HT1080 (cell line): ENCODE measurements around the gene MACF1. TPM values are rescaled to one million over a fixed set of nuclear protein-coding genes. Genes with fewer than 3 reads are reported as not detected.
"Not testable (repeated sequence)": the region's sequence is repeated elsewhere in the genome, so short reads cannot be mapped to it uniquely, and the experiment has no call there.

Experiments used
- DNase-seq: peaks from one replicate; pipeline ENCODE4 v3.0.0-alpha.2; 2015; ENCODE audit warnings: low read depth
- total RNA-seq: library from RNA; depleted of rRNA; stranded (reverse); fragments of >200 nt; shearing (Covaris generic); gene quantifications from 2 replicates; pipeline ENCODE4 v1.2.3, GENCODE V29; 2014

Gene MACF1
- total RNA-seq, 1 experiment from 2014 or later = 148 TPM

- no peak for DNase-seq
Observed at GRCh38 chr1:39174390-39175081, 30.0 kb upstream of the MACF1 start.

- DNase-seq = no peak
Observed at GRCh38 chr1:39177706-39178105, 26.8 kb upstream of the MACF1 start.

GRCh38 chr1:39178541-39179431 lies 25.7 kb upstream of the MACF1 start:
- DNase-seq = peak; percentile 92

- DNase-seq = no peak
Observed at GRCh38 chr1:39181311-39181710, 23.2 kb upstream of the MACF1 start.

- DNase-seq = no peak
Observed at GRCh38 chr1:39182804-39183203, 21.7 kb upstream of the MACF1 start.

- peak; percentile 99 for DNase-seq
Observed at GRCh38 chr1:39183503-39184353, 20.8 kb upstream of the MACF1 start.

GRCh38 chr1:39184354-39184818 lies 20.1 kb upstream of the MACF1 start:
- no peak for DNase-seq

- no peak for DNase-seq
Observed at GRCh38 chr1:39187275-39188046, 17.0 kb upstream of the MACF1 start.

GRCh38 chr1:39189592-39190041 lies 14.9 kb upstream of the MACF1 start:
- peak; percentile 74 for DNase-seq

- no peak for DNase-seq
Observed at GRCh38 chr1:39190096-39190495, 14.4 kb upstream of the MACF1 start.

- DNase-seq = no peak
Observed at GRCh38 chr1:39194398-39195051, 10.0 kb upstream of the MACF1 start.

GRCh38 chr1:39195166-39196111 lies 9.1 kb upstream of the MACF1 start:
- DNase-seq = no peak

- peak; percentile 93 for DNase-seq
Observed at GRCh38 chr1:39196244-39197215, 8.0 kb upstream of the MACF1 start.

- peak; percentile 36 for DNase-seq
Observed at GRCh38 chr1:39199593-39199992, 4.9 kb upstream of the MACF1 start.

- DNase-seq = peak; percentile 90
Observed at GRCh38 chr1:39205102-39205780, 746 bp downstream of the MACF1 start.

GRCh38 chr1:39205781-39206464 lies 1.4 kb downstream of the MACF1 start:
- DNase-seq = no peak

GRCh38 chr1:39208360-39208759 lies 3.9 kb downstream of the MACF1 start:
- not testable (repeated sequence) for DNase-seq
